HEK293 (cell line): ENCODE measurements around the gene MOK.

ENCODE experiments used
- CTCF ChIP-seq: fragments of 450-650 bp; formaldehyde crosslinking; IDR thresholded peaks from 2 replicates; pipeline ENCODE4 v1.5.1; 2016; ENCODE audit warnings: missing biosample characterization, missing genetic modification characterization
- WT1 ChIP-seq: fragments of 450-650 bp; formaldehyde crosslinking; IDR thresholded peaks from 2 replicates; pipeline ENCODE4 v1.5.1; 2016; ENCODE audit warnings: missing biosample characterization, missing genetic modification characterization
- ZFP41 ChIP-seq: fragments of 450-650 bp; formaldehyde crosslinking; IDR thresholded peaks from 2 replicates; pipeline ENCODE4 v1.5.1; 2016; ENCODE audit warnings: missing biosample characterization, missing genetic modification characterization, borderline replicate concordance
- ZNF121 ChIP-seq: fragments of 450-650 bp; formaldehyde crosslinking; IDR thresholded peaks from 2 replicates; pipeline ENCODE4 v1.5.1; 2016; ENCODE audit warnings: missing biosample characterization, missing genetic modification characterization
- ZNF175 ChIP-seq: fragments of 450-650 bp; formaldehyde crosslinking; IDR thresholded peaks from 2 replicates; pipeline ENCODE4 v1.5.1; 2016; ENCODE audit warnings: missing biosample characterization, missing genetic modification characterization
- ZNF670 ChIP-seq: fragments of 450-650 bp; formaldehyde crosslinking; IDR thresholded peaks from 2 replicates; pipeline ENCODE4 v1.5.1; 2016; ENCODE audit warnings: missing biosample characterization, missing genetic modification characterization, low read depth
- ZSCAN4 ChIP-seq: fragments of 450-650 bp; formaldehyde crosslinking; IDR thresholded peaks from 2 replicates; pipeline ENCODE4 v1.5.1; 2017; ENCODE audit warnings: missing biosample characterization, missing genetic modification characterization

- TF ChIP-seq CTCF (tag by site-specific recombination), result no peak
- TF ChIP-seq ZNF121 (tag by site-specific recombination), result no peak
- TF ChIP-seq ZSCAN4, result no peak
- no peak for TF ChIP-seq WT1 (tag by site-specific recombination)
- no peak for TF ChIP-seq ZNF175 (tag by site-specific recombination)
- TF ChIP-seq ZFP41, result no peak
- no peak for TF ChIP-seq ZNF670 (tag by site-specific recombination)
These were observed 89.3 kb downstream of the MOK start for GRCh38 chr14:102215576-102216250.
